Measurements from ENCODE around the gene KTN1.

KTN1 gene

GRCh38 chr14:55721353-55721752 lies 141.3 kb downstream of the KTN1 start:
- no peak for DNase-seq

- DNase-seq, result no peak
These were observed 142.0 kb downstream of the KTN1 start for GRCh38 chr14:55722054-55722453.

- no peak for DNase-seq
These were observed 144.7 kb downstream of the KTN1 start for GRCh38 chr14:55724736-55725135.

GRCh38 chr14:55730592-55731310 lies 150.7 kb downstream of the KTN1 start:
- DNase-seq, result no peak

- DNase-seq, result no peak
These were observed 151.4 kb downstream of the KTN1 start for GRCh38 chr14:55731311-55731872.

- DNase-seq, result peak; percentile 19
These were observed 152.0 kb downstream of the KTN1 start for GRCh38 chr14:55731881-55732498.

GRCh38 chr14:55733599-55733998 lies 153.6 kb downstream of the KTN1 start:
- DNase-seq, result no peak
